NCI-H748 (cell line): ENCODE data around the gene GTPBP10.

Experiments used
- DNase-seq: peaks from one replicate; lab custom pipeline; 2025; ENCODE audit not compliant: unreplicated experiment; lab: John Stamatoyannopoulos, UW

Gene GTPBP10

GRCh38 chr7:90430614-90431460, 84.3 kb downstream of the GTPBP10 start:
- DNase-seq, result no peak

GRCh38 chr7:90432752-90433151, 86.2 kb downstream of the GTPBP10 start:
- DNase-seq, result no peak

- no peak for DNase-seq
These were observed 86.7 kb downstream of the GTPBP10 start for GRCh38 chr7:90433221-90433620.
